Kidney (tissue), 14 donors: Measurements from ENCODE around the gene ATP5PB. TPM values are rescaled to one million over a fixed set of nuclear protein-coding genes. Genes with fewer than 3 reads are reported as not detected.

Experiments
- DNase-seq, 5 donors: peaks; one replicate each; pipeline ENCODE4 v3.0.0-alpha.2; 2013 to 2020
- FAIRE-seq: peaks from 2 replicates; lab custom pipeline; 2012; peaks lifted over from hg19 to GRCh38; lab: Jason Lieb, UNC
- H3K27ac ChIP-seq, 2 donors: one replicate each; pipeline ENCODE4 v1.7.0; 2013; ENCODE audit warnings: low read depth in 2 of 2, low read length in 2 of 2, inconsistent platforms in 1 of 2
- H3K27me3 ChIP-seq: one replicate; pipeline ENCODE4 v1.7.1; 2013; ENCODE audit warnings: low read length, inconsistent platforms; ENCODE audit not compliant: control insufficient read depth, insufficient read depth
- H3K36me3 ChIP-seq, 3 donors: one replicate each; pipeline versions ENCODE4 v1.7.0 to v1.7.1; 2013; ENCODE audit warnings: low read length in 3 of 3, control low read depth in 1 of 3, inconsistent platforms in 1 of 3; ENCODE audit not compliant: insufficient read depth in 3 of 3, control insufficient read depth in 2 of 3
- H3K4me1 ChIP-seq, 3 donors: one replicate each; pipeline versions ENCODE4 v1.7.0 to v1.7.1; 2013; ENCODE audit warnings: low read length in 3 of 3, inconsistent platforms in 1 of 3, low read depth in 1 of 3; ENCODE audit not compliant: control insufficient read depth in 2 of 3, insufficient read depth in 2 of 3
- H3K4me3 ChIP-seq, 3 donors: one replicate each; pipeline versions ENCODE4 v1.7.0 to v1.8.1; 2013; ENCODE audit warnings: low read length in 3 of 3, control low read depth in 1 of 3, inconsistent platforms in 1 of 3
- H3K9ac ChIP-seq, 3 donors: one replicate each; pipeline versions ENCODE4 v1.7.0 to v1.7.1; 2013; ENCODE audit warnings: low read length in 3 of 3, control low read depth in 1 of 3, inconsistent platforms in 1 of 3
- H3K9me3 ChIP-seq, 3 donors: one replicate each; pipeline versions ENCODE4 v1.7.0 to v1.7.1; 2013; ENCODE audit warnings: low read length in 3 of 3, control low read depth in 1 of 3, inconsistent platforms in 1 of 3; ENCODE audit not compliant: control insufficient read depth in 2 of 3, insufficient read depth in 1 of 3
- intact Hi-C: fragments of 100-400 bp; cut with DNase I; formaldehyde crosslinking; loops from one replicate; pipeline ENCODE4 v1.11.1; 2022
- polyA plus RNA-seq: library from polyadenylated mRNA; stranded (reverse); fragments of 350-450 nt; fragmentation: Illumina TruSeq; extraction: RNeasy Lipid Tissue Mini Kit (QIAGEN cat#74804); gene quantifications from one replicate; pipeline ENCODE4 v1.2.3, GENCODE V29; 2014; ENCODE audit warnings: low read depth, low replicate concordance; ENCODE audit not compliant: insufficient read depth
- total RNA-seq: library from RNA; stranded (reverse); fragmentation: NEBNext Ultra II Directional; extraction: Animal tissue kit (Norgen Biotek cat#: 25700); gene quantifications from one replicate; pipeline ENCODE4 v1.2.1, GENCODE V29; 2021
- TF ChIP-seq, protein P1 (sequence below): IDR thresholded peaks from 3 replicates; pipeline ENCODE4 v1.5.1; 2012; ENCODE audit warnings: mild to moderate bottlenecking, moderate library complexity, borderline replicate concordance; ENCODE audit not compliant: insufficient read depth; ENCODE audit errors: extremely low read depth
- donor health status: control.
- donor health status: control.
- donor health status: control.
- donor health status: control.
- donor health status: control.
- donor health status: DM: yes; HTN: yes; CAD: no.
- donor health status: Normal renal cell carcinoma (clear cell type).

ATP5PB gene
- total and polyA plus RNA-seq, 2 donors from 2014 or later = 207 to 791 TPM

DNA sequence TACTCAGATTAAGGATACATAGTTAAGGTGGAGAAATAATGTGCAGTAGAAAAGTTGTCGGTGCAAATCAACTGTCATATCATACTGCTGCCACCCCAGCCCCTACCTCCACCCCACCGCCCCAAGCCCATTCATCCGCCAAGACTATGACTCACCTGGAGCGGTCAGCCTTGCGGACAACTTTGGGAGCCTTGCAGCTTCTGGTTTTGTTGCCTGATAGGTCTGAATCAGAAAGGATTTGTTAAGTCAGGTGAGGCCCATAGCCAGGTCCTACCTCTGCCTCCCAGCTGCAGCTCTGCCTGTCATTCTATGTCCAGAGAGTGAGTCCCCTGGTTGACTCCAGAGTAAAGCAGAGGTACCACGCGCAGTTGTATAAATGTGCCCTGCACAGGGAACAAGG, 37.2 kb downstream of the ATP5PB start:
- Histone ChIP-seq H3K9ac (no peak overlapping the region), H3K36me3 (no peaks in the 10 kb centered on the region), H3K4me1 (no peaks in the 10 kb centered on the region), H3K9me3 (no peaks in the 10 kb centered on the region), H3K27ac (no peak overlapping the region), H3K27me3 (no peaks in the 10 kb centered on the region), H3K4me3 (no peak overlapping the region)
- FAIRE-seq (no peak), DNase-seq (no peak)
- intact Hi-C loops = loop anchor here (10.0 kb wide), 1 partner anchor 268 kb away; the partner anchor contains the start of gene DDX20
- TF ChIP-seq, protein P1, sequence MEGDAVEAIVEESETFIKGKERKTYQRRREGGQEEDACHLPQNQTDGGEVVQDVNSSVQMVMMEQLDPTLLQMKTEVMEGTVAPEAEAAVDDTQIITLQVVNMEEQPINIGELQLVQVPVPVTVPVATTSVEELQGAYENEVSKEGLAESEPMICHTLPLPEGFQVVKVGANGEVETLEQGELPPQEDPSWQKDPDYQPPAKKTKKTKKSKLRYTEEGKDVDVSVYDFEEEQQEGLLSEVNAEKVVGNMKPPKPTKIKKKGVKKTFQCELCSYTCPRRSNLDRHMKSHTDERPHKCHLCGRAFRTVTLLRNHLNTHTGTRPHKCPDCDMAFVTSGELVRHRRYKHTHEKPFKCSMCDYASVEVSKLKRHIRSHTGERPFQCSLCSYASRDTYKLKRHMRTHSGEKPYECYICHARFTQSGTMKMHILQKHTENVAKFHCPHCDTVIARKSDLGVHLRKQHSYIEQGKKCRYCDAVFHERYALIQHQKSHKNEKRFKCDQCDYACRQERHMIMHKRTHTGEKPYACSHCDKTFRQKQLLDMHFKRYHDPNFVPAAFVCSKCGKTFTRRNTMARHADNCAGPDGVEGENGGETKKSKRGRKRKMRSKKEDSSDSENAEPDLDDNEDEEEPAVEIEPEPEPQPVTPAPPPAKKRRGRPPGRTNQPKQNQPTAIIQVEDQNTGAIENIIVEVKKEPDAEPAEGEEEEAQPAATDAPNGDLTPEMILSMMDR = no peak

DNA sequence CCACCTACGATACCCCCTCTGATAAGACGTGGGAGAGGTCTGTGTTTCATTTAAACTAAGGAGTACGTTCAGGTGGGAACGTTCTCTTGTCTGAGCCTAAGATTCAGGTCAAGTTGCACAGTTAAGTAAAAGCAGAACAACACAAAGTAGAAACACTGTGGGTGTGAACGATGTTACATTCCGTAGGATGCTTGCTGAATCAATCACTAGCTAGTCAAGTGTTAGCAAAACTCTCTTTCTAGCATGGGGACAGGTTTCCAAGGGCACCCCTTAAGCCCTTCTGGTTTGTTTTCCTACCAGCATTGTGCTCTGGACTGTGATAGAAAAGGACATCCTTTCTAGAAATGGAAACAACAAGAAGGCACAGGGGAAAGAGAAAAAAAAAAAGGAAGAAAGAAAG, 37.9 kb downstream of the ATP5PB start:
- TF ChIP-seq, protein P1 = no peak
- Histone ChIP-seq H3K9me3 (no peaks in the 10 kb centered on the region), H3K9ac (no peak overlapping the region), H3K27ac (no peak overlapping the region), H3K4me1 (no peaks in the 10 kb centered on the region), H3K36me3 (no peaks in the 10 kb centered on the region), H3K27me3 (no peaks in the 10 kb centered on the region), H3K4me3 (no peak overlapping the region)
- FAIRE-seq (no peak), DNase-seq (no peak)
- intact Hi-C loops = loop anchor here (10.0 kb wide), 1 partner anchor 268 kb away; the partner anchor contains the start of gene DDX20

DNA sequence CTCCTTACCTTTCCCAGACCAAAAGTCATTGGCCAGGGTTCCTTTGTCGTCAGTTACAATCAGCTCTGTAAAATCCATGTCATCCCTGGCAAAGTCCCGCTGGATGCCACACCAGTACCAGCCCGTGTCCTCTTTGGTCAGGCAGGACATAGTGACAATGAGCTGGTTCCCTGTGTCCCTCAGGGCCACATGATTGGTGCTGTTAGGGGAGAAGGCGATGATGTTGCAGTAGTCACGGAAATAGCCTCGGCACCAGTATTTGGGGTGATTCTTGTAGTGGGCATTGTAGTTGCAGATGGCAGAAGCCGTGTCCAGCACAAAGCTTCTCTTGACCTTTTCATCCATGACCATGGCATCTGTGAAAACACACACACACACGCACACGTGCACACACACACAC, 39.4 kb downstream of the ATP5PB start:
- Histone ChIP-seq H3K9ac (no peak overlapping the region), H3K4me1 (no peaks in the 10 kb centered on the region), H3K36me3 (no peaks in the 10 kb centered on the region), H3K27ac (no peak overlapping the region), H3K4me3 (no peak overlapping the region), H3K27me3 (no peaks in the 10 kb centered on the region), H3K9me3 (no peaks in the 10 kb centered on the region)
- no peak for DNase-seq
- no peak for FAIRE-seq
- TF ChIP-seq, protein P1 = no peak
- intact Hi-C loops = loop anchor here (10.0 kb wide), 1 partner anchor 266 kb away; the partner anchor contains the start of gene DDX20

DNA sequence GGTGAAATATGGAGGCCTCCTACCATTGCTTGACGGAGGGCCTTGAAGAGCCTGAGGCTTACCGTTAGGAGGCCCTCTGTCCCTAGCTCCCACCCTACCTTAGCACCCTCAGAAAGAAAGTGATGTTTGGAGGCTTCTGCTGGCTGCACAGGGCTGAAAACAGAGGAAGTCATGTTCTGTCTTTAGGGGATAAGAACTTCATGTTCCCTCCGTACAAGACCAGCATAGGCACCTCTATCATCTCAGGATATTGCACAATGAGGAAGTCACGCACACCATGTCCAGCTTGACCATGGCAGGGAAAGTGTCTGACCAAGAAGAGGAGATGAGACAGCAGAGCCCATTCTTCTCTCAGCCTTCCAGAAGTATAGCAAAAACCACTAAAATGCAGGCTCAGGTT, 40.3 kb downstream of the ATP5PB start:
- Histone ChIP-seq H3K4me3 (no peak overlapping the region), H3K36me3 (no peaks in the 10 kb centered on the region), H3K9me3 (no peaks in the 10 kb centered on the region), H3K27me3 (no peaks in the 10 kb centered on the region), H3K9ac (no peak overlapping the region), H3K27ac (no peak overlapping the region), H3K4me1 (no peaks in the 10 kb centered on the region)
- FAIRE-seq = no peak
- no peak for DNase-seq
- TF ChIP-seq, protein P1 = no peak
- intact Hi-C loops = loop anchor here (10.0 kb wide), 1 partner anchor 265 kb away; the partner anchor contains the start of gene DDX20
